Adipocyte (in vitro differentiated cells): Measurements from ENCODE around the gene PHLDB2.
A peak's percentile ranks its signal among the peaks of the same experiment; 100 is the strongest.

ENCODE experiments used
- DNase-seq: peaks from one replicate; pipeline ENCODE4 v3.0.0-alpha.2; 2015; ENCODE audit warnings: low read depth
- H3K27me3 ChIP-seq: replicated peaks from 2 replicates; pipeline ENCODE4 v1.7.0; 2013; ENCODE audit warnings: mild to moderate bottlenecking, low read length, moderate library complexity; ENCODE audit not compliant: control insufficient read depth, insufficient read depth
- H3K36me3 ChIP-seq: 2 replicates; pipeline ENCODE4 v1.7.0; 2013; ENCODE audit warnings: low read length, mild to moderate bottlenecking, moderate library complexity; ENCODE audit not compliant: control insufficient read depth, insufficient read depth, severe bottlenecking
- H3K4me1 ChIP-seq: 2 replicates; pipeline ENCODE4 v1.7.0; 2013; ENCODE audit warnings: mild to moderate bottlenecking, low read length, moderate library complexity; ENCODE audit not compliant: control insufficient read depth, insufficient read depth
- H3K4me3 ChIP-seq: 2 replicates; pipeline ENCODE4 v1.7.0; 2013; ENCODE audit warnings: mild to moderate bottlenecking, low read length, moderate library complexity
- H3K9ac ChIP-seq: 2 replicates; pipeline ENCODE4 v1.7.0; 2013; ENCODE audit warnings: mild to moderate bottlenecking, low read length, moderate library complexity
- H3K9me3 ChIP-seq: 2 replicates; pipeline ENCODE4 v1.7.0; 2013; ENCODE audit warnings: mild to moderate bottlenecking, low read length, moderate library complexity; ENCODE audit not compliant: control insufficient read depth

The PHLDB2 gene

DNA sequence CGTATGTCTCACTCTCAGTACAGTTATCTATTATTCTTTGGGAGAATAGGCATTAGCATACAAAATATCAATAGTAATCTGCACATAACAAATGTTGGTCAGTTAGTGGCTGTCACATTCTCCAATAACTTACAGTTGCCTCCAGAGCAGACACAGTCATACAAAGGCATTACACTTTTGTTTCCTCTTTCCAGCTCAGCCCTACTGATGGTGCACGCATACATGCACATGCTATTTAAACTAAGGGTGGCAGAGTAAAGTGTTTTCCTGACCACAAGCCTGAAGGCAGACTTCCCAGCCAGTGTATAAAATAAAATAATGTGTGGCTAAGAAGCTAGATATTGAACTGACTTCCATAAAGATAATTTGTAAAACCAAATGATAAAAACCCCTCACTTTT, 47.6 kb downstream of the PHLDB2 start:
- Histone ChIP-seq H3K4me1 (peaks cover 52% of the 10 kb centered on the region), H3K36me3 (peaks cover 14% of the 10 kb centered on the region), H3K4me3 (no peak overlapping the region), H3K9me3 (no peaks in the 10 kb centered on the region), H3K9ac (no peak overlapping the region), H3K27me3 (no peaks in the 10 kb centered on the region)
- peak; percentile 19 for DNase-seq

- DNase-seq, result no peak
- peaks cover 51% of the 10 kb centered on the region for H3K4me1 ChIP-seq
- H3K27me3 ChIP-seq, result no peaks in the 10 kb centered on the region
- H3K9ac ChIP-seq, result no peak overlapping the region
- H3K4me3 ChIP-seq, result no peak overlapping the region
- H3K36me3 ChIP-seq, result peaks cover 14% of the 10 kb centered on the region
- H3K9me3 ChIP-seq, result no peaks in the 10 kb centered on the region
Measured at GRCh38 chr3:111907151-111907550, 48.1 kb downstream of the PHLDB2 start.

DNA sequence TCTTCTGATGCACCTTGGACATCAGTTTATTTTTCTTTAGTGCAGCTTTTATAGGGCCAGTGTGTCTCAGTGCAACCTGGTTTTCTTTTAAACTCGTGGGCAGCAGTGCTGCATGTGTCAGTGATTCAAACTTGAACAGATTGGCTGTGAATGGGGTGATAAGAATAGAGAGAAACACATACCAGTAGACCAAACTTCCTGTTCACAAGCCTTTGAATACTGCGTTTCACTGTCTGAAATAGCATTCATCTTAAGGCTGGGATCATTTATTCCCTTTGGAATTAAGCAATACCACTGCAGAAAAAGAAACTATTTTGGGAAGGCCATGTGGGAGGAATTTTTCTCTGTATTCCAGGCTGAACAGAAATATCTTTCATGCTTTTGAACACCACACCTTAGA, 51.7 kb downstream of the PHLDB2 start:
- DNase-seq, result peak; percentile 64
- H3K4me1 ChIP-seq, result peaks cover 32% of the 10 kb centered on the region
- peak overlapping the region; percentile 56 for H3K4me3 ChIP-seq
- peak overlapping the region; percentile 37 for H3K9ac ChIP-seq
- peaks cover 38% of the 10 kb centered on the region for H3K36me3 ChIP-seq
- H3K27me3 ChIP-seq, result no peaks in the 10 kb centered on the region
- no peaks in the 10 kb centered on the region for H3K9me3 ChIP-seq

DNA sequence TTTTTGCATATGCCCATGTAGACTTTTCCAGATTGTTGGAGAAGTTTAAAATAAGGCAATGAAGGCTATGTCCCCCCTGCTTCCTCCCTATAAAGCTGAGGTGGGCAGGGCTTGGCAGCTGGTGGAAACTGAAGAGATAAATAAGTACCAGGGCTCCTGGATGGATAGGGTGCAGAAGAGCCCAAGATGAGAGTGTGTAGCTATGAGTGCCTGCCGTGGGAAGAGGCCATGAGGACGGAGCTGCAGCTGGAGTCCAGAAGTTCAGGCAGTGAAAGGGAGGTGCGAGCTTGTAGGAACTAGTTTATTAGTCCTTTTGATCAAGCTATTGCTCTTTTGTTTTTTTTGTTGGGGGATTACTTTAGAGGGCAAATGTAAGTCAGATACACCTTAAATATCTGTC, 52.4 kb downstream of the PHLDB2 start:
- no peaks in the 10 kb centered on the region for H3K27me3 ChIP-seq
- peak overlapping the region; percentile 8 for H3K4me3 ChIP-seq
- H3K9ac ChIP-seq, result peak overlapping the region; percentile 11
- peaks cover 32% of the 10 kb centered on the region for H3K4me1 ChIP-seq
- no peaks in the 10 kb centered on the region for H3K9me3 ChIP-seq
- H3K36me3 ChIP-seq, result peaks cover 38% of the 10 kb centered on the region
- no peak for DNase-seq

GRCh38 chr3:111913163-111913763, 54.2 kb downstream of the PHLDB2 start:
- Histone ChIP-seq H3K9ac (no peak overlapping the region), H3K4me3 (no peak overlapping the region), H3K36me3 (peaks cover 51% of the 10 kb centered on the region), H3K27me3 (no peaks in the 10 kb centered on the region), H3K4me1 (peaks cover 25% of the 10 kb centered on the region), H3K9me3 (no peaks in the 10 kb centered on the region)
- no peak for DNase-seq

DNA sequence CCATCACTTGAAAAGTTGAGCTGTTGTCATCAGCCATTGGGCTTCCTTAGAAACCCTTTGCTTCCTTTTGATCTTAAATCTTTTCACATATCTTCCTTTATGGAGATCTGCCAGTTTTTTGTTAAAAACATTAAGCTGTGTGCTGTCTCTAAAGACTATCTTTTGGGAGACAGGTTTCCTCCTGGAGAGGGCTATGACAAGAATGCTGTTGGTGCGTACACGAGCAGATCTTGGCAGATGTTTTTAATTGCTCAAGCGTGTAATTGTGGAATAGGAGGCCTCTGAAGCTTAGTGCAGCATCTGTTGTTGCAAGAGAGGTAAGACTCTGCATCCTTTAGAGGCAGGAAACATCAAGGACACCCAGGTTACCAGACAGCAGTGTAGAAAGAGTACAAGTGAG, 56.8 kb downstream of the PHLDB2 start:
- no peak overlapping the region for H3K4me3 ChIP-seq
- peaks cover 9% of the 10 kb centered on the region for H3K4me1 ChIP-seq
- H3K27me3 ChIP-seq, result no peaks in the 10 kb centered on the region
- no peak for DNase-seq
- H3K9ac ChIP-seq, result no peak overlapping the region
- H3K9me3 ChIP-seq, result no peaks in the 10 kb centered on the region
- H3K36me3 ChIP-seq, result peaks cover 77% of the 10 kb centered on the region

GRCh38 chr3:111917300-111917699, 58.2 kb downstream of the PHLDB2 start:
- H3K9ac ChIP-seq, result no peak overlapping the region
- H3K9me3 ChIP-seq, result no peaks in the 10 kb centered on the region
- H3K36me3 ChIP-seq, result peaks cover 84% of the 10 kb centered on the region
- H3K27me3 ChIP-seq, result no peaks in the 10 kb centered on the region
- no peak overlapping the region for H3K4me3 ChIP-seq
- H3K4me1 ChIP-seq, result no peaks in the 10 kb centered on the region
- DNase-seq, result no peak

DNA sequence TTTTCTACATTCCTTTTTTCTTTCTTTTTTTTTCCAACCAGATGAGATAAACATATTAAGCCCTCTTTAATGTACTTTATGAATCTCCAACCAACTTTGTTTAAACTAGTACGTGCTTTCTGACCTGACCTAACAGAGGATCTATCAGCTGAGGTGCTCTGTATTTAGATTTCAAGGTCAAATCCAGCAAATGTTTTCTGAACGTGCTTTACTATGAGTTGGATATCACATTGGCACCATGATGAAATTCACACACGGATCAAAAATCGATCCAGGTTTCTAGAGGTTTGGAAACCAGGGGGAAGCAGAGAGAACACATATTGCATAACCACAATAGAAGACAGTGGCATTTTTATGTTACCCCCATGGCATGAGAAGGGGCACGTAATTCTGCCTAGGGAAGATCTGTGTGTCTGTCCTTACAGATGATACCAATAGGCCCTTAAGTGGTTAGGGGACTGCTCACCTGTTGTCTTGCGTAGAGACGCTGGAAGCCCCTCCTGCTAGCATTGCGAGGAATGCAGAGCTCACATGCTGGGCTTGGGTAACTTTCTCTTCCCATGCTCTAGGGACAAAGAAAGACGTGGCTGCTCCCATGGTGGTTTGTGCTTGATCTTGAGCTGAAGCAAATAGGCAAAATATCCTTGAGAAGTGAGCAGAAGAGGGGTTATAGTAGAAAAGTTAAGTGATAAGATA, 60.5 kb downstream of the PHLDB2 start:
- H3K9ac ChIP-seq, result no peak overlapping the region
- H3K4me3 ChIP-seq, result no peak overlapping the region
- no peaks in the 10 kb centered on the region for H3K27me3 ChIP-seq
- peaks cover 89% of the 10 kb centered on the region for H3K36me3 ChIP-seq
- peaks cover 6% of the 10 kb centered on the region for H3K4me1 ChIP-seq
- no peaks in the 10 kb centered on the region for H3K9me3 ChIP-seq
- DNase-seq, result no peak

DNA sequence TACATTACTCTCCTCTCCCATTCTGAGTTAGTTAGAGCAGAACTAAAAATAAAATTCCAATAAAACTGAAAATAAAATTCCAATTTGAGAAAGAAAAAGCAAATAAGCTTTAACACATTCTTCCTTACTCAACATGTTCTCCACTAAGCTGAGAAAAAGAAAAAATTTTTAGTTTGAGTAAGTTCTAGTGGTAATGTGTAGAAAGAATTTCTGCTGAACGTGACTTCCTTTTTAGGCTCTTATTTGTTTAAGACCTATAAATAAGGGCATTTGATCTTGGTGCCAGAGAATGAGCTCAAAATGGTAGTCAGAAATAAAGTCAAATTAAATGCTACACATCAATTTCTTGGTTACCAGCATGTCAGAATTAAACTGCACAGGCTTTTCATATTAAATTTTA, 62.1 kb downstream of the PHLDB2 start:
- Histone ChIP-seq H3K9me3 (no peaks in the 10 kb centered on the region), H3K9ac (no peak overlapping the region), H3K4me3 (no peak overlapping the region), H3K27me3 (no peaks in the 10 kb centered on the region), H3K36me3 (peaks cover 89% of the 10 kb centered on the region), H3K4me1 (peaks cover 6% of the 10 kb centered on the region)
- no peak for DNase-seq

DNA sequence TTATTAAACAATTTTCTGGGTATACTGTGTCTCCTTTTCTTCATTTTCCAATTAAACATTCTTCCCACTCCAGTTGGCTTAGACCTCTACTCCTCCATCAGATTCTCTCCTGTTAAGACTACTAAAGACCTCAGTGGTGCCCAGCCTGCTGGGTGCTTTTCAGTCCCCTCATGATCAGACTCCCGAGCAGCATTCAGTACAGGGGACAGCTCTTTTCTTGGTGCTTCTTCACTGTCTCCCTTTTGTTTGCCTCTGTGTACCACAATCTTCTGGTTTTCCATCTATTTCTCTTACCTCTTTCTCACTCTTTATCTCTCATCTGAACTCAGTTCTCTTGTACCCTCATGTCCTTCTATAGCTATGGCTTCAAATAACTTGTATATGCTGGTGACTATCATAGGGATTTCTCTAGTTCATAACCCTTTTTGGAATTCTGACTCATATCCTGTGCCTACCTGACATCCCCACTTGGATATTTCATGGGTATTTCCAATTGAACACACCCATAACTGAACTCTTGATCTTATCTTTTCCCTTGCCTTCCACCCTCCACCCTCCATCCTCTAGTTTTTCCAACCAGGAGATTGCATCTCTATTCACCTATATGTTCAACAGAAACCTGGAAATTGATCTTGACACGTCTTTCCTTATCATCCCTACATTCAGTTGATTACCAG, 64.2 kb downstream of the PHLDB2 start:
- DNase-seq, result no peak
- no peaks in the 10 kb centered on the region for H3K9me3 ChIP-seq
- H3K4me3 ChIP-seq, result no peak overlapping the region
- H3K36me3 ChIP-seq, result peaks cover 80% of the 10 kb centered on the region
- peaks cover 6% of the 10 kb centered on the region for H3K4me1 ChIP-seq
- H3K27me3 ChIP-seq, result no peaks in the 10 kb centered on the region
- H3K9ac ChIP-seq, result no peak overlapping the region

GRCh38 chr3:111923806-111924205, 64.7 kb downstream of the PHLDB2 start:
- no peak overlapping the region for H3K9ac ChIP-seq
- H3K27me3 ChIP-seq, result no peaks in the 10 kb centered on the region

More at GRCh38 chr3:111923806-111924205, 64.7 kb downstream of the PHLDB2 start:
- H3K36me3 ChIP-seq, result peaks cover 76% of the 10 kb centered on the region
- peaks cover 6% of the 10 kb centered on the region for H3K4me1 ChIP-seq
- DNase-seq, result no peak
- no peaks in the 10 kb centered on the region for H3K9me3 ChIP-seq
- no peak overlapping the region for H3K4me3 ChIP-seq
